BJ (cell line): ENCODE data around the gene DMBT1. TPM values are rescaled to one million over a fixed set of nuclear protein-coding genes. Genes with fewer than 3 reads are reported as not detected.

Experiments used
- CTCF ChIA-PET: fragments of 350-600 bp; formaldehyde crosslinking; extraction: SDS; loops from one replicate; lab custom pipeline; 2021; ENCODE audit warnings: antibody characterized with exemption, inconsistent platforms; lab: Yijun Ruan, JAX
- POLR2A ChIA-PET: fragments of 300-600 bp; sonication (Branson Sonifier 250); formaldehyde crosslinking; extraction: SDS; loops from one replicate; lab custom pipeline; 2021; ENCODE audit warnings: antibody characterized with exemption; lab: Charles Lee
- DNase-seq: peaks from one replicate; pipeline ENCODE4 v3.0.0-alpha.2; 2011; ENCODE audit warnings: low read depth
- H3K27me3 ChIP-seq: 2 replicates; pipeline ENCODE4 v1.6.0; 2011; ENCODE audit warnings: low read length; ENCODE audit not compliant: control insufficient read depth, insufficient read depth
- H3K36me3 ChIP-seq: 2 replicates; pipeline ENCODE4 v1.5.1; 2011; ENCODE audit warnings: low read length; ENCODE audit not compliant: control insufficient read depth, insufficient read depth
- H3K4me3 ChIP-seq: 2 replicates; pipeline ENCODE4 v1.5.1; 2011; ENCODE audit warnings: low read depth, mild to moderate bottlenecking, control low read depth, low read length
- CTCF ChIP-seq: IDR thresholded peaks from 2 replicates; pipeline ENCODE4 v1.5.1; 2011; ENCODE audit warnings: low read depth, mild to moderate bottlenecking, control low read depth, inconsistent platforms, low read length, moderate library complexity; ENCODE audit not compliant: insufficient read depth
- polyA plus RNA-seq: library from polyadenylated mRNA; depleted of rRNA; stranded (reverse); fragments of >200 nt; gene quantifications from 2 replicates; pipeline ENCODE4 v1.2.3, GENCODE V29; 2011

The DMBT1 gene
- polyA plus RNA-seq, 1 experiment: 0.01 TPM

GRCh38 chr10:122655524-122656307 is 95.2 kb downstream of the DMBT1 start:
- Histone ChIP-seq H3K4me3 (no peak overlapping the region), H3K27me3 (no peaks in the 10 kb centered on the region), H3K36me3 (no peaks in the 10 kb centered on the region)
- CTCF ChIA-PET: interaction anchor here (0.6 kb wide), 1 partner anchor 1189 kb away, joined by 3 read pairs; no protein-coding TSS in a partner anchor
- TF ChIP-seq CTCF: no peak
- no peak for DNase-seq
- POLR2A ChIA-PET: no interaction called here

- CTCF ChIA-PET: interaction anchor here (0.6 to 2.1 kb wide), 2 partner anchors 7 to 1188 kb away, joined by 3 to 5 read pairs; no protein-coding TSS in a partner anchor
- Histone ChIP-seq H3K4me3 (no peak overlapping the region), H3K36me3 (no peaks in the 10 kb centered on the region), H3K27me3 (no peaks in the 10 kb centered on the region)
- DNase-seq: no peak
- TF ChIP-seq CTCF: no peak
- POLR2A ChIA-PET: no interaction called here
Measured at GRCh38 chr10:122656308-122656705, 95.8 kb downstream of the DMBT1 start.

GRCh38 chr10:122656741-122657140 is 96.2 kb downstream of the DMBT1 start:
- Histone ChIP-seq H3K27me3 (no peaks in the 10 kb centered on the region), H3K36me3 (no peaks in the 10 kb centered on the region), H3K4me3 (no peak overlapping the region)
- no peak for DNase-seq
- ChIA-PET CTCF (interaction anchor here (2.1 kb wide), 1 partner anchor 8 kb away, joined by 5 read pairs; no protein-coding TSS in a partner anchor), POLR2A (no interaction called here)
- no peak for TF ChIP-seq CTCF

GRCh38 chr10:122657255-122657654 is 96.7 kb downstream of the DMBT1 start:
- no peak overlapping the region for H3K4me3 ChIP-seq
- DNase-seq: no peak
- ChIA-PET POLR2A (no interaction called here), CTCF (interaction anchor here (2.1 kb wide), 1 partner anchor 8 kb away, joined by 5 read pairs; no protein-coding TSS in a partner anchor)
- no peaks in the 10 kb centered on the region for H3K27me3 ChIP-seq
- TF ChIP-seq CTCF: no peak
- H3K36me3 ChIP-seq: no peaks in the 10 kb centered on the region

- ChIA-PET CTCF (interaction anchor here (2.1 kb wide), 1 partner anchor 9 kb away, joined by 5 read pairs; no protein-coding TSS in a partner anchor), POLR2A (no interaction called here)
- no peak for TF ChIP-seq CTCF
Measured at GRCh38 chr10:122657729-122658128, 97.2 kb downstream of the DMBT1 start.

More at GRCh38 chr10:122657729-122658128, 97.2 kb downstream of the DMBT1 start:
- Histone ChIP-seq H3K4me3 (no peak overlapping the region), H3K36me3 (no peaks in the 10 kb centered on the region), H3K27me3 (no peaks in the 10 kb centered on the region)
- no peak for DNase-seq
